AG04450 (cell line): ENCODE results near the gene CSNK1A1. TPM values are rescaled to one million over a fixed set of nuclear protein-coding genes. Genes with fewer than 3 reads are reported as not detected.

Experiments used
- CTCF ChIA-PET: fragments of 300-600, 350-600 bp; formaldehyde crosslinking; extraction: SDS; loops from one replicate; lab custom pipeline; 2022; ENCODE audit warnings: antibody characterized with exemption, inconsistent platforms; lab: Charles Lee
- POLR2A ChIA-PET: fragments of 350-600 bp; formaldehyde crosslinking; extraction: SDS; loops from one replicate; lab custom pipeline; 2021; ENCODE audit warnings: antibody characterized with exemption, inconsistent platforms; lab: Yijun Ruan, JAX
- DNase-seq: peaks from one replicate; pipeline ENCODE4 v3.0.0-alpha.2; 2011; ENCODE audit warnings: low read depth, low spot score
- H3K27ac ChIP-seq: one replicate; pipeline ENCODE4 v1.5.1; 2012; ENCODE audit warnings: low read depth, low read length, control low read depth
- H3K27me3 ChIP-seq: one replicate; pipeline ENCODE4 v1.6.0; 2012; ENCODE audit warnings: low read length; ENCODE audit not compliant: control insufficient read depth, insufficient read depth
- H3K4me3 ChIP-seq: 2 replicates; pipeline ENCODE4 v1.5.1; 2011; ENCODE audit warnings: mild to moderate bottlenecking, low read depth, low read length, control low read depth
- H3K9me3 ChIP-seq: 2 replicates; pipeline ENCODE4 v1.5.1; 2012; ENCODE audit warnings: low read length; ENCODE audit not compliant: control insufficient read depth, insufficient read depth
- CTCF ChIP-seq: IDR thresholded peaks from 2 replicates; pipeline ENCODE4 v1.5.1; 2011; ENCODE audit warnings: low read depth, low read length, control low read depth, inconsistent platforms
- polyA plus RNA-seq: library from polyadenylated mRNA; depleted of rRNA; stranded (reverse); fragments of >200 nt; gene quantifications from 2 replicates; pipeline ENCODE4 v1.2.3, GENCODE V29; 2011

CSNK1A1 gene
- polyA plus RNA-seq, 1 experiment: 329 TPM

GRCh38 chr5:149576021-149576420 lies 24.8 kb upstream of the CSNK1A1 start:
- CTCF ChIA-PET: interaction anchor here (1.4 kb wide), 1 partner anchor 11 kb away, joined by 3 read pairs; no protein-coding TSS in a partner anchor
- H3K4me3 ChIP-seq: no peak overlapping the region
- no peak for DNase-seq
- no peak for TF ChIP-seq CTCF
- POLR2A ChIA-PET: no interaction called here
- no peaks in the 10 kb centered on the region for H3K27me3 ChIP-seq
- no peak overlapping the region for H3K27ac ChIP-seq
- H3K9me3 ChIP-seq: no peaks in the 10 kb centered on the region

GRCh38 chr5:149575131-149575530 lies 23.9 kb upstream of the CSNK1A1 start:
- CTCF ChIA-PET: interaction anchor here (1.4 kb wide), 1 partner anchor 10 kb away, joined by 3 read pairs; no protein-coding TSS in a partner anchor
- POLR2A ChIA-PET: no interaction called here
- H3K27me3 ChIP-seq: no peaks in the 10 kb centered on the region
- H3K27ac ChIP-seq: no peak overlapping the region
- no peak for DNase-seq
- H3K9me3 ChIP-seq: no peaks in the 10 kb centered on the region
- no peak overlapping the region for H3K4me3 ChIP-seq
- TF ChIP-seq CTCF: no peak

- ChIA-PET POLR2A (no interaction called here), CTCF (interaction anchor here (1.0 to 1.6 kb wide), 3 partner anchors 46 to 206 kb away, joined by 3 to 10 read pairs (median 4); no protein-coding TSS in a partner anchor)
- H3K9me3 ChIP-seq: no peaks in the 10 kb centered on the region
- no peaks in the 10 kb centered on the region for H3K27me3 ChIP-seq
- H3K27ac ChIP-seq: no peak overlapping the region
- DNase-seq: no peak
- no peak for TF ChIP-seq CTCF
- H3K4me3 ChIP-seq: no peak overlapping the region
These were observed 21.5 kb upstream of the CSNK1A1 start for GRCh38 chr5:149572576-149573231.

GRCh38 chr5:149572170-149572569 lies 20.9 kb upstream of the CSNK1A1 start:
- CTCF ChIA-PET: interaction anchor here (0.7 to 1.6 kb wide), 3 partner anchors 47 to 214 kb away, joined by 3 to 10 read pairs (median 3); no protein-coding TSS in a partner anchor
- Histone ChIP-seq H3K9me3 (no peaks in the 10 kb centered on the region), H3K27ac (no peak overlapping the region), H3K4me3 (no peak overlapping the region), H3K27me3 (no peaks in the 10 kb centered on the region)
- no peak for TF ChIP-seq CTCF
- DNase-seq: no peak
- POLR2A ChIA-PET: interaction anchor here (0.6 kb wide), 1 partner anchor 158 kb away, joined by 3 read pairs; the partner anchor contains the start of gene PPARGC1B

- CTCF ChIA-PET: interaction anchor here (0.8 to 3.7 kb wide), 7 partner anchors 25 to 200 kb away, joined by 3 to 48 read pairs (median 18); no protein-coding TSS in a partner anchor
- H3K9me3 ChIP-seq: no peaks in the 10 kb centered on the region
- no peak overlapping the region for H3K27ac ChIP-seq
- no peak for DNase-seq
- no peak overlapping the region for H3K4me3 ChIP-seq
- no peak for TF ChIP-seq CTCF
- POLR2A ChIA-PET: no interaction called here
- no peaks in the 10 kb centered on the region for H3K27me3 ChIP-seq
These were observed 16.0 kb upstream of the CSNK1A1 start for GRCh38 chr5:149567226-149567625.
